GM12865 (cell line): ENCODE results near the gene TMBIM4.
A peak's percentile ranks its signal among the peaks of the same experiment; 100 is the strongest.
"Not testable (repeated sequence)": the region's sequence is repeated elsewhere in the genome, so short reads cannot be mapped to it uniquely, and the experiment has no call there.

Experiments
- DNase-seq: peaks from one replicate; pipeline ENCODE4 v3.0.0; 2010; ENCODE audit warnings: low read depth
- H3K4me3 ChIP-seq: 2 replicates; pipeline ENCODE4 v1.5.1; 2011; ENCODE audit warnings: mild to moderate bottlenecking, low read depth, low read length, control low read depth
- TF ChIP-seq, protein P1 (sequence below): IDR thresholded peaks from 2 replicates; pipeline ENCODE4 v1.5.1; 2011; ENCODE audit warnings: low read length, control low read depth, low read depth, inconsistent platforms; ENCODE audit not compliant: insufficient read depth; ENCODE audit errors: missing control alignments

TMBIM4 gene

GRCh38 chr12:66190519-66191370, 20.9 kb upstream of the TMBIM4 start:
- TF ChIP-seq, protein P1, sequence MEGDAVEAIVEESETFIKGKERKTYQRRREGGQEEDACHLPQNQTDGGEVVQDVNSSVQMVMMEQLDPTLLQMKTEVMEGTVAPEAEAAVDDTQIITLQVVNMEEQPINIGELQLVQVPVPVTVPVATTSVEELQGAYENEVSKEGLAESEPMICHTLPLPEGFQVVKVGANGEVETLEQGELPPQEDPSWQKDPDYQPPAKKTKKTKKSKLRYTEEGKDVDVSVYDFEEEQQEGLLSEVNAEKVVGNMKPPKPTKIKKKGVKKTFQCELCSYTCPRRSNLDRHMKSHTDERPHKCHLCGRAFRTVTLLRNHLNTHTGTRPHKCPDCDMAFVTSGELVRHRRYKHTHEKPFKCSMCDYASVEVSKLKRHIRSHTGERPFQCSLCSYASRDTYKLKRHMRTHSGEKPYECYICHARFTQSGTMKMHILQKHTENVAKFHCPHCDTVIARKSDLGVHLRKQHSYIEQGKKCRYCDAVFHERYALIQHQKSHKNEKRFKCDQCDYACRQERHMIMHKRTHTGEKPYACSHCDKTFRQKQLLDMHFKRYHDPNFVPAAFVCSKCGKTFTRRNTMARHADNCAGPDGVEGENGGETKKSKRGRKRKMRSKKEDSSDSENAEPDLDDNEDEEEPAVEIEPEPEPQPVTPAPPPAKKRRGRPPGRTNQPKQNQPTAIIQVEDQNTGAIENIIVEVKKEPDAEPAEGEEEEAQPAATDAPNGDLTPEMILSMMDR = no peak
- H3K4me3 ChIP-seq = no peak overlapping the region
- DNase-seq = no peak

DNA sequence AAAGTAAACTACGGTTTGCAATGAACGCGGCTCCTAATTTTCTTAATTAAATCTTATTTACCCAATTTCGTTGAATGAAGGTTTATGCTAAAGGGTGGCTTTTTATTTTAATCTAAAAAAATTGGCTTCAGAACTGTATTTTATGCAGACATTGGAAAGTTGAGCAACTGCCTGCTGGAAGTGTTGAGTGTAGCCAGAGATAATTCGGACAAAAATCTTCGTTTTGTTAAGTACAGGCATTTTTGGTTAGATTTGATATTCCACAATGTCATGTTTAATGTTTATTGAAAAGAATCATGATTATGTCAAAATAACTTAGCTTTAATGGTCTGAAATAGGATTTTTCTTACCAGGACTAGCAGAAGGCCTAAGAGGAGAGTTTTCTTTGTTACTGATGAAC, 20.1 kb upstream of the TMBIM4 start:
- H3K4me3 ChIP-seq = no peak overlapping the region
- TF ChIP-seq, protein P1 = no peak
- DNase-seq = no peak

GRCh38 chr12:66189486-66189843, 19.7 kb upstream of the TMBIM4 start:
- H3K4me3 ChIP-seq = no peak overlapping the region
- no peak for DNase-seq
- TF ChIP-seq, protein P1 = no peak

DNA sequence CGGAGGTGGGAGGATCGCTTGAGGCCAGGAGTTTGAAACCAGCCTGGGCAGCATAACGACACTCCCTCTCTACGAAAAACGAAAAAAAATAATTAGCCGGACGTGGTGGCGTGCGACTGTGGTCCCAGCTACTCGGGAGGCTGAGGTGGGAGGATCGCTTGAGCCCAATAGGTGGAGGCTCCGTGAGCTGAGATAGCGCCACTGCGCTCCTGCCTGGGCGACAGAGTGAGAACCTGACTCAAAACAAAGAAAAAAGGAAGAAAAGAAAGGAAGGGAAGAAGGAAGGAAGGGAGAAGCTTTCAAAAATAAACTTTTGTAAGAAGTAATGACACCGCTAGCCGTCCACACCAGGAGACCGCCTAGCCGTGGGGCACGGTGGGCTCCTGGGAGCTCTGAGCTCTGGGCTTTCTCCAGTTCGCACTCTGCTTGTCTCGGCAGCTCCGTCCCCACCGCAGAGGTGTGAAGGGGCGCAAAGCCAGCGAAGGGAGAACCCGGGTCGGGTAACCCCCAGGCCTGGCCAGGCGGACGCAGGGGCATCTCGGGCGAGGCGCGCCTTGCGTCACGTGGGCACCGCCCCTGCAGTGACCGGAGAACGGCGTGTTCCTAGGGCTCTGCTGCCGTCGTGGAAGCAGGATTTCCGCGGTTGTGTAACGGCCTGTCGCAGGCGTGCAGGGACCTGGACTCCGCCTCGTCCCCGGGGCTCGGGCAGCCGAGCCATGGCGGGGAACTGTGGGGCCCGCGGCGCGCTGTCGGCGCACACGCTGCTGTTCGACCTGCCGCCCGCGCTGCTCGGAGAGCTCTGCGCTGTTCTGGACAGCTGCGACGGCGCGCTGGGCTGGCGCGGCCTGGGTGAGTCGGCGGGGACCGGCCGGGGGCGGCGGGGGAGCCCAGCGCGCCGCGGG, 19.0 kb upstream of the TMBIM4 start, which contains the start of gene IRAK3:
Gene IRAK3, plus strand, starts transcription at position 631 of the 902 bp plus-strand sequence. Its CDS starts 86 bp downstream, at position 717.
- peak within 1 kb of the TSS; percentile 47 for H3K4me3 ChIP-seq
- TF ChIP-seq, protein P1 = no peak
- DNase-seq = peak; percentile 38

DNA sequence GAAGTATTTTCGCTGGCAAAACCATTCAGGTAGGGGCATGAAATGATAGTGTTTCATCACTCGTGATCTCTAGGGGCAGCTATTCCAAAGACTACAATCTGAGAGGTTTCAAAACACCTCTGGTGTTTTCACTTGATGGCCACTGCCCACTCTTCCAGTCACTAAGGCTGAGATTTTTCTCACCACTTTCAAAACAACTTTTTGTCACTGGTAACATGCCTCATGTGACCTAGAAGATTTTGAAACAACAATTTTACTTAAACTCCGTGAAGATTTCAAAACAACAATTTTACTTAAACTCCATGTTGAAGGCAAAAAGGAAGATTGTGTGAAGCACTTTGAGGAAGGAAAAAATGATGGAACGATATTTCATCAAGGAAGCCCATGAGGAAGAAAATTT, 18.0 kb upstream of the TMBIM4 start:
- DNase-seq = no peak
- H3K4me3 ChIP-seq = no peak overlapping the region
- TF ChIP-seq, protein P1 = no peak

DNA sequence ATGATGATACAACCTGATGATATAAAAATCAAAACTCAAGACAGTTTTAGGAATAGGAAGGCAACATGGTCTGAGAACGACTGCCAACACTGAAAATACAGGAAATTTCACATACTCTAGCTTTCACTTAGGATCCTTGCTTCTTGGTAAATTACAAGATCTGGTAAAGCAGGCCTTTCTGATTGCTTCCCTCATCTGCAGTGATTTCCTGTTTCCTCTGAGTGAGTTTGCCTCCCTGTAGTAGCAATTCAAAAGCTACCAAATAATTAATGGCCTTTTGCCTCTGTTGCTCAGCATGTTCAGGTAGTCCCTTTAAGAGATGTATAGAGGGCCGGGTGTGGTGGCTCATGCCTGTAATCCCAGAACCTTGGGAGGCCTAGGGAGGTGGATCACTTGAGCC, 17.2 kb upstream of the TMBIM4 start:
- H3K4me3 ChIP-seq = no peak overlapping the region
- no peak for DNase-seq
- TF ChIP-seq, protein P1 = no peak

- H3K4me3 ChIP-seq, DNase-seq: not testable (repeated sequence)
These were observed 15.0 kb upstream of the TMBIM4 start for GRCh38 chr12:66184822-66185221.
